HepG2 (cell line): ENCODE data around the gene GPATCH4. TPM values are rescaled to one million over a fixed set of nuclear protein-coding genes. Genes with fewer than 3 reads are reported as not detected.

Experiments
- ATAC-seq: fragments of 200-7000 bp; cut with Tn5 transposase; 3 replicates; pipeline ENCODE4 v1.9.1; 2020; ENCODE audit warnings: mild to moderate bottlenecking, moderate library complexity
- BruUV-seq: library from RNA; stranded (reverse); fragments of 400-500 nt; replicated peaks from 2 replicates; lab custom pipeline; 2021; lab: Mats Ljungman, UMichigan
- CTCF ChIA-PET: fragments of 300-600 bp; formaldehyde crosslinking; extraction: SDS; loops from one replicate; lab custom pipeline; 2021; ENCODE audit warnings: low total read pairs, inconsistent platforms, low intra/inter-chr PET ratio; lab: Yijun Ruan, JAX
- POLR2A ChIA-PET: fragments of 350-600 bp; sonication (Branson Sonifier 250); formaldehyde crosslinking; loops from one replicate; lab custom pipeline; 2020; ENCODE audit warnings: antibody characterized with exemption, inconsistent platforms; lab: Yijun Ruan, JAX
- DNase-seq: peaks from one replicate; pipeline ENCODE4 v3.0.0-alpha.2; 2015; ENCODE audit warnings: low spot score
- FAIRE-seq: peaks from 3 replicates; lab custom pipeline; 2011; peaks lifted over from hg19 to GRCh38; lab: Jason Lieb, UNC
- H2AFZ ChIP-seq: one replicate; pipeline ENCODE4 v1.6.1; 2011; ENCODE audit warnings: low read length, inconsistent platforms
- H3K27ac ChIP-seq: fragments of 300-600 bp; 3 replicates; pipeline ENCODE4 v1.8.0; 2011; ENCODE audit warnings: mixed run types, mild to moderate bottlenecking, mixed read lengths, low read length, inconsistent platforms; ENCODE audit not compliant: insufficient read depth; ENCODE audit errors: extremely low read length
- H3K27me3 ChIP-seq, 2 experiments: fragments of 200-600 bp in 1 of 2; 2 replicates in 1 of 2; 3 replicates in 1 of 2; pipeline versions ENCODE4 v1.6.0 to v1.8.0; 2011; ENCODE audit warnings: low read length in 2 of 2, mild to moderate bottlenecking in 2 of 2, moderate library complexity in 2 of 2, inconsistent platforms in 1 of 2; ENCODE audit not compliant: insufficient read depth in 2 of 2, control insufficient read depth in 1 of 2
- H3K36me3 ChIP-seq, 2 experiments: fragments of 200-600 bp in 1 of 2; replicated peaks in 1 of 2; 2 replicates in 1 of 2; 3 replicates in 1 of 2; pipeline versions ENCODE4 v1.5.1 to v1.8.0; 2011; ENCODE audit warnings: low read length in 2 of 2, inconsistent platforms in 1 of 2; ENCODE audit not compliant: insufficient read depth in 2 of 2, control insufficient read depth in 1 of 2
- H3K4me1 ChIP-seq: 2 replicates; pipeline ENCODE4 v1.5.1; 2012; ENCODE audit warnings: low read length, inconsistent platforms; ENCODE audit not compliant: insufficient read depth
- H3K4me2 ChIP-seq: 2 replicates; pipeline ENCODE4 v1.6.0; 2011; ENCODE audit warnings: low read depth, low read length, inconsistent platforms
- H3K4me3 ChIP-seq, 3 experiments: fragments of 200-600 bp in 1 of 3; sonication (generic), shearing (Covaris generic) in 1 of 3; replicated peaks in 1 of 3; 2 replicates each; pipeline ENCODE4 v1.5.1; 2011 to 2016; ENCODE audit warnings: low read length in 3 of 3, inconsistent platforms in 2 of 3, low read depth in 2 of 3, mild to moderate bottlenecking in 2 of 3, control low read depth in 1 of 3, mixed read lengths in 1 of 3; ENCODE audit not compliant: insufficient read depth in 1 of 3
- H3K79me2 ChIP-seq: one replicate; pipeline ENCODE4 v1.6.1; 2011; ENCODE audit warnings: low read length, inconsistent platforms; ENCODE audit not compliant: insufficient read depth
- H3K9ac ChIP-seq: 2 replicates; pipeline ENCODE4 v1.6.0; 2011; ENCODE audit warnings: mild to moderate bottlenecking, low read depth, low read length, inconsistent platforms; ENCODE audit not compliant: insufficient read depth
- H3K9me3 ChIP-seq: 2 replicates; pipeline ENCODE4 v1.5.1; 2012; ENCODE audit warnings: mild to moderate bottlenecking, low read length
- H4K20me1 ChIP-seq: 2 replicates; pipeline ENCODE4 v1.6.0; 2011; ENCODE audit warnings: inconsistent platforms, mild to moderate bottlenecking, low read length, moderate library complexity; ENCODE audit not compliant: insufficient read depth
- CBX2 ChIP-seq, 2 experiments: fragments of 200-600 bp in 1 of 2; sonication (generic); formaldehyde crosslinking in 1 of 2; IDR thresholded peaks; 2 replicates each; pipeline versions ENCODE4 v1.7.0 to v1.8.1; 2018 to 2022; ENCODE audit warnings: low read depth in 2 of 2, low read length in 1 of 2, mild to moderate bottlenecking in 1 of 2, missing genetic modification reagents in 1 of 2
- JUN ChIP-seq: sonication (generic); formaldehyde crosslinking; IDR thresholded peaks from 2 replicates; pipeline ENCODE4 v1.4.0; 2020; ENCODE audit warnings: mild to moderate bottlenecking, missing genetic modification reagents
- NCOA1 ChIP-seq: sonication (generic); formaldehyde crosslinking; IDR thresholded peaks from 2 replicates; pipeline ENCODE4 v1.9.0; 2021; ENCODE audit warnings: missing genetic modification reagents
- NCOR1 ChIP-seq: fragments of 200-600 bp; sonication (generic); IDR thresholded peaks from 2 replicates; pipeline ENCODE4 v1.7.0; 2017; ENCODE audit warnings: antibody characterized with exemption, low read length, borderline replicate concordance
- NRL ChIP-seq: sonication (generic); formaldehyde crosslinking; IDR thresholded peaks from 2 replicates; pipeline ENCODE4 v1.5.0; 2020; ENCODE audit warnings: missing genetic modification reagents, mild to moderate bottlenecking, moderate library complexity, borderline replicate concordance
- RBM39 ChIP-seq: fragments of 200-400 bp; formaldehyde crosslinking; IDR thresholded peaks from one replicate; pipeline ENCODE4 v1.6.1; 2018; ENCODE audit warnings: antibody characterized with exemption, mild to moderate bottlenecking, low read depth, low read length; ENCODE audit not compliant: poor library complexity, severe bottlenecking
- SMC3 ChIP-seq: IDR thresholded peaks from 2 replicates; pipeline ENCODE4 v1.6.1; 2011; ENCODE audit warnings: low read length, improper control_type of control experiment
- ZNF230 ChIP-seq: sonication (generic); formaldehyde crosslinking; IDR thresholded peaks from 2 replicates; pipeline ENCODE4 v1.4.0; 2020; ENCODE audit warnings: mild to moderate bottlenecking, missing genetic modification reagents
- ZNF547 ChIP-seq: sonication (generic); formaldehyde crosslinking; IDR thresholded peaks from 2 replicates; pipeline ENCODE4 v1.5.1; 2020; ENCODE audit warnings: mild to moderate bottlenecking, missing genetic modification reagents
- ZNF577 ChIP-seq: sonication (generic); formaldehyde crosslinking; IDR thresholded peaks from 2 replicates; pipeline ENCODE4 v1.4.0; 2020; ENCODE audit warnings: mild to moderate bottlenecking, low read depth, missing genetic modification reagents, borderline replicate concordance
- ZNF749 ChIP-seq: sonication (generic); formaldehyde crosslinking; IDR thresholded peaks from 2 replicates; pipeline ENCODE4 v1.8.0; 2022; ENCODE audit warnings: mild to moderate bottlenecking, missing genetic modification reagents, moderate library complexity, borderline replicate concordance
- WGBS: methylation state at CpG from one replicate; pipeline ENCODE4 v1.1.6; 2017; ENCODE audit warnings: low lambda C conversion rate; 5-methylcytosine and 5-hydroxymethylcytosine counted together
- in situ Hi-C: cut with HindIII; loops from 2 replicates; pipeline ENCODE4 v1.10.0; 2017; ENCODE audit warnings: low pct_unique_long_range_greater_than_20kb; ENCODE audit not compliant: extremely low pct_ligation_motif_present
- intact Hi-C: fragments of 100-400 bp; cut with micrococcal nuclease; formaldehyde crosslinking; loops from one replicate; pipeline ENCODE4 v1.10.0; 2022; ENCODE audit not compliant: unreplicated experiment
- polyA plus RNA-seq, 8 experiments: library from polyadenylated mRNA; depleted of rRNA in 3 of 8; stranded (reverse) in 7 of 8; unstranded in 1 of 8; fragments of >200 nt; fragmentation: Illumina TruSeq in 4 of 8; extraction: Trizol in 4 of 8; gene quantifications; 2 replicates each; pipeline versions ENCODE4 v1.2.1 to v1.2.3, GENCODE V29; 2011 to 2016; ENCODE audit warnings: low read depth in 4 of 8, missing spikeins in 1 of 8, mixed read lengths in 1 of 8; ENCODE audit not compliant: insufficient read depth in 1 of 8
- total RNA-seq, 5 experiments: library from RNA; depleted of rRNA; stranded (reverse); fragments of >200 nt; fragmentation: Illumina TruSeq; extraction: Trizol; gene quantifications; 2 replicates each; pipeline ENCODE4 v1.2.3, GENCODE V29; 2016; ENCODE audit warnings: low read depth in 1 of 5
- TF ChIP-seq, protein P1 (sequence below): sonication (generic); formaldehyde crosslinking; IDR thresholded peaks from 2 replicates; pipeline ENCODE4 v1.8.0; 2022; ENCODE audit warnings: missing genetic modification reagents, mild to moderate bottlenecking, borderline replicate concordance
- TF ChIP-seq, protein P2 (sequence below): sonication (generic); formaldehyde crosslinking; IDR thresholded peaks from 2 replicates; pipeline ENCODE4 v1.4.0; 2020; ENCODE audit warnings: missing genetic modification reagents, borderline replicate concordance
- TF ChIP-seq, protein P3 (sequence below): sonication (generic); formaldehyde crosslinking; IDR thresholded peaks from 2 replicates; pipeline ENCODE4 v1.5.1; 2020; ENCODE audit warnings: mild to moderate bottlenecking, missing genetic modification reagents, moderate library complexity
- TF ChIP-seq, protein P4 (sequence below): IDR thresholded peaks from 2 replicates; pipeline ENCODE4 v1.6.1; 2016; ENCODE audit warnings: mild to moderate bottlenecking, missing biosample characterization, missing genetic modification reagents

The GPATCH4 gene
- total and polyA plus RNA-seq, 2 of the 13 experiments (the other 11 are each of a cell fraction or from before 2014, with no cell fraction given), result 19.2 to 37.9 TPM

DNA sequence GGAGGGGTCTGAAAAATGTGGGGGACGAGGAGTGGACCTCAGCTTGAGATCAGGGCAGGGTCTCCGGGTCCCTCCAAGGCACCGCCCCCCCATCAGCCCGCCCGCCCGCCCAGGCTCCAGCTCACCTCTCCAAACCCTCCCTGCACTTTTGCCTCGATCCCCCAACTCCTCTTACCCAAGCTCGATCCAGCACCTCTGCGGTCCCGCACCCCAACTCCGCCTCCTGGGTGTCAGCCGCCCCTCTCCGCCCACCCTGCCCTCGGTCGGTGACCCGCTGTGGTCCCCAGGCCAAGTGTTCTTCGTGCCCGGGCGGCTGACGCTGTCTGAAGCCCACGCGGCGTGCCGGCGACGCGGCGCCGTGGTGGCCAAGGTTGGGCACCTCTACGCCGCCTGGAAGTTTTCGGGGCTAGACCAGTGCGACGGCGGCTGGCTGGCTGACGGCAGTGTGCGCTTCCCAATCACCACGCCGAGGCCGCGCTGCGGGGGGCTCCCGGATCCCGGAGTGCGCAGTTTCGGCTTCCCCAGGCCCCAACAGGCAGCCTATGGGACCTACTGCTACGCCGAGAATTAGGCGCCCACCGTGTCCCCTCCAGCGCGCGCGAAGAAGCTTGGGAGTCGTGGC lies 23.6 kb upstream of the GPATCH4 start:
- no peak for DNase-seq
- intact Hi-C loops, result loop anchor here (1.0 kb wide), 2 partner anchors 16 to 32 kb away; no protein-coding TSS in a partner anchor
- no peaks in the 10 kb centered on the region for H4K20me1 ChIP-seq
- no peak overlapping the region for H3K27ac ChIP-seq
- CTCF ChIA-PET, result interaction anchor here (2.2 to 3.0 kb wide), 2 partner anchors 32 to 101 kb away, joined by 10 to 11 read pairs; no protein-coding TSS in a partner anchor
- POLR2A ChIA-PET, result interaction anchor here (0.6 to 2.1 kb wide), 6 partner anchors 34 to 690 kb away, joined by 3 to 8 read pairs (median 4); partner anchors contain the start of genes ISG20L2, METTL25B and NAXE
- no peak overlapping the region for H3K9ac ChIP-seq
- H2AFZ ChIP-seq, result no peak overlapping the region
- peak overlapping the region; percentile 88 for H3K4me2 ChIP-seq
- H3K4me1 ChIP-seq, result peaks cover 34% of the 10 kb centered on the region
- peak; percentile 26 for ATAC-seq
- 8% methylated on average over 16 of the region's 55 CpGs for WGBS
- H3K4me3 ChIP-seq, result peak overlapping the region; percentile 43 to 69 (median 44); a peak in 5 of 6 replicates
- in situ Hi-C loops, result no loop called here
- no TSS peak for BruUV-seq
- H3K79me2 ChIP-seq, result no peaks in the 10 kb centered on the region
- H3K36me3 ChIP-seq, result no peaks in the 10 kb centered on the region
- no peak for FAIRE-seq
- peaks cover 13 to 44% of the 10 kb centered on the region in 2 experiments for H3K27me3 ChIP-seq
- no peaks in the 10 kb centered on the region for H3K9me3 ChIP-seq
- TF ChIP-seq ZNF749 (CRISPR knock-in tag) (no peak), JUN (no peak), ZNF230 (CRISPR knock-in tag) (0 out of 2 replicates have a peak, but pooled peaks have one; percentile 18), NCOA1 (no peak), ZNF577 (CRISPR knock-in tag) (no peak), NRL (0 out of 2 replicates have a peak, but pooled peaks have one; percentile 18), NCOR1 (no peak), SMC3 (no peak), CBX2 (IDR thresholded peaks at IDR 0.05; ENCODE audit: low read depth, low read length) (no peak), CBX2 (CRISPR knock-in tag; IDR thresholded peaks at IDR 0.05; ENCODE audit: low read depth) (0 out of 2 replicates have a peak, but pooled peaks have one; percentile 3), RBM39 (peak; percentile 19), ZNF547 (CRISPR knock-in tag) (0 out of 2 replicates have a peak, but pooled peaks have one; percentile 14)
- TF ChIP-seq, protein P1, sequence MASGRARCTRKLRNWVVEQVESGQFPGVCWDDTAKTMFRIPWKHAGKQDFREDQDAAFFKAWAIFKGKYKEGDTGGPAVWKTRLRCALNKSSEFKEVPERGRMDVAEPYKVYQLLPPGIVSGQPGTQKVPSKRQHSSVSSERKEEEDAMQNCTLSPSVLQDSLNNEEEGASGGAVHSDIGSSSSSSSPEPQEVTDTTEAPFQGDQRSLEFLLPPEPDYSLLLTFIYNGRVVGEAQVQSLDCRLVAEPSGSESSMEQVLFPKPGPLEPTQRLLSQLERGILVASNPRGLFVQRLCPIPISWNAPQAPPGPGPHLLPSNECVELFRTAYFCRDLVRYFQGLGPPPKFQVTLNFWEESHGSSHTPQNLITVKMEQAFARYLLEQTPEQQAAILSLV (CRISPR knock-in tag), result 0 out of 2 replicates have a peak, but pooled peaks have one; percentile 1
- TF ChIP-seq, protein P2, sequence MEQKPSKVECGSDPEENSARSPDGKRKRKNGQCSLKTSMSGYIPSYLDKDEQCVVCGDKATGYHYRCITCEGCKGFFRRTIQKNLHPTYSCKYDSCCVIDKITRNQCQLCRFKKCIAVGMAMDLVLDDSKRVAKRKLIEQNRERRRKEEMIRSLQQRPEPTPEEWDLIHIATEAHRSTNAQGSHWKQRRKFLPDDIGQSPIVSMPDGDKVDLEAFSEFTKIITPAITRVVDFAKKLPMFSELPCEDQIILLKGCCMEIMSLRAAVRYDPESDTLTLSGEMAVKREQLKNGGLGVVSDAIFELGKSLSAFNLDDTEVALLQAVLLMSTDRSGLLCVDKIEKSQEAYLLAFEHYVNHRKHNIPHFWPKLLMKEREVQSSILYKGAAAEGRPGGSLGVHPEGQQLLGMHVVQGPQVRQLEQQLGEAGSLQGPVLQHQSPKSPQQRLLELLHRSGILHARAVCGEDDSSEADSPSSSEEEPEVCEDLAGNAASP (CRISPR knock-in tag), result no peak
- TF ChIP-seq, protein P3, sequence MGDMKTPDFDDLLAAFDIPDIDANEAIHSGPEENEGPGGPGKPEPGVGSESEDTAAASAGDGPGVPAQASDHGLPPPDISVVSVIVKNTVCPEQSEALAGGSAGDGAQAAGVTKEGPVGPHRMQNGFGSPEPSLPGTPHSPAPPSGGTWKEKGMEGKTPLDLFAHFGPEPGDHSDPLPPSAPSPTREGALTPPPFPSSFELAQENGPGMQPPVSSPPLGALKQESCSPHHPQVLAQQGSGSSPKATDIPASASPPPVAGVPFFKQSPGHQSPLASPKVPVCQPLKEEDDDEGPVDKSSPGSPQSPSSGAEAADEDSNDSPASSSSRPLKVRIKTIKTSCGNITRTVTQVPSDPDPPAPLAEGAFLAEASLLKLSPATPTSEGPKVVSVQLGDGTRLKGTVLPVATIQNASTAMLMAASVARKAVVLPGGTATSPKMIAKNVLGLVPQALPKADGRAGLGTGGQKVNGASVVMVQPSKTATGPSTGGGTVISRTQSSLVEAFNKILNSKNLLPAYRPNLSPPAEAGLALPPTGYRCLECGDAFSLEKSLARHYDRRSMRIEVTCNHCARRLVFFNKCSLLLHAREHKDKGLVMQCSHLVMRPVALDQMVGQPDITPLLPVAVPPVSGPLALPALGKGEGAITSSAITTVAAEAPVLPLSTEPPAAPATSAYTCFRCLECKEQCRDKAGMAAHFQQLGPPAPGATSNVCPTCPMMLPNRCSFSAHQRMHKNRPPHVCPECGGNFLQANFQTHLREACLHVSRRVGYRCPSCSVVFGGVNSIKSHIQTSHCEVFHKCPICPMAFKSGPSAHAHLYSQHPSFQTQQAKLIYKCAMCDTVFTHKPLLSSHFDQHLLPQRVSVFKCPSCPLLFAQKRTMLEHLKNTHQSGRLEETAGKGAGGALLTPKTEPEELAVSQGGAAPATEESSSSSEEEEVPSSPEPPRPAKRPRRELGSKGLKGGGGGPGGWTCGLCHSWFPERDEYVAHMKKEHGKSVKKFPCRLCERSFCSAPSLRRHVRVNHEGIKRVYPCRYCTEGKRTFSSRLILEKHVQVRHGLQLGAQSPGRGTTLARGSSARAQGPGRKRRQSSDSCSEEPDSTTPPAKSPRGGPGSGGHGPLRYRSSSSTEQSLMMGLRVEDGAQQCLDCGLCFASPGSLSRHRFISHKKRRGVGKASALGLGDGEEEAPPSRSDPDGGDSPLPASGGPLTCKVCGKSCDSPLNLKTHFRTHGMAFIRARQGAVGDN, result peak; percentile 15
- TF ChIP-seq, protein P4, sequence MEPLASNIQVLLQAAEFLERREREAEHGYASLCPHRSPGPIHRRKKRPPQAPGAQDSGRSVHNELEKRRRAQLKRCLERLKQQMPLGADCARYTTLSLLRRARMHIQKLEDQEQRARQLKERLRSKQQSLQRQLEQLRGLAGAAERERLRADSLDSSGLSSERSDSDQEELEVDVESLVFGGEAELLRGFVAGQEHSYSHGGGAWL (CRISPR knock-in tag), result no peak
